Left renal pelvis (tissue), 4 donors: ENCODE data around the gene SLC25A36. TPM values are rescaled to one million over a fixed set of nuclear protein-coding genes. Genes with fewer than 3 reads are reported as not detected.
"Not testable (repeated sequence)": the region's sequence is repeated elsewhere in the genome, so short reads cannot be mapped to it uniquely, and the experiment has no call there.

Experiments used
- DNase-seq, 4 donors: peaks; one replicate each; pipeline ENCODE4 v3.0.0-alpha.2; 2013; ENCODE audit warnings: low read depth in 4 of 4, low spot score in 3 of 4
- polyA plus RNA-seq, 4 donors: library from polyadenylated mRNA; unstranded; fragments of 120-200 nt; gene quantifications; one replicate each; pipeline ENCODE4 v1.2.1, GENCODE V29; 2013; ENCODE audit not compliant: insufficient read length in 4 of 4

The SLC25A36 gene
- polyA plus RNA-seq, 4 donors: 138 to 225 (median 167) TPM

DNA sequence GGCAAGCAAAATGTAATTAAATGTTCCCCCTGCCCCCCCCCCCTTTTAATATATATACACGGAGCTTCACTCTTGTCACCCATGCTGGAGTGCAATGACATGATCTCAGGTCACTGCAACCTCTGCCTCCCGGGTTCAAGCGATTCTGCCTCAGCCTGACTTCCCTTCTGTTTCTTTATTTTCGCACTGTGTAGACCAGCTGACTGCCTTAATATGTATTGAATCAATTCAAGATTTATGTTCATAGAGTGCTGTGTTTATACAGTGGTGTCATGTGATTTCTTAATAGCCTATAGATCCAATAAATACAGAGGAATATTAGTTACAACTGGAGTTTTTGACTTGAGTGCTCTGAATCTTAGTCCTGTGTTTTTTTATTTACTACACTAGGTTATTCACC is 39.0 kb downstream of the SLC25A36 start:
- DNase-seq: no peak

DNA sequence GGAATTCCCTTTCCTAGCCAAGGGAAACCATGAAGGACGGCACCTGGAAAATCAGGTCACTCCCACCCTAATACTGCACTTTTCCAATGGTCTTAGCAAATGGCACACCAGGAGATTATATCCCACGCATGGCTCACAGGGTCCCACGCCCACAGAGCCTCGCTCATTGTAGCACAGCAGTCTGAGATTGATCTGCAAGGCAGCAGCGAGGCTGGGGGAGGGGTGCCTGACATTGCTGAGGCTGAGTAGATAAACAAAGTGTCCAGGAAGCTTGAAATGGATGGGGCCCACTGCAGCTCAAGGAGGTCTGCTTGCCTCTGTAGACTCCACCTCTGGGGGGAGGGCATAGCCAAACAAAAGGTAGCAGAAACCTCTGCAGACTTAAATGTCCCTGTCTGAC is 46.2 kb downstream of the SLC25A36 start:
- not testable (repeated sequence) for DNase-seq

DNA sequence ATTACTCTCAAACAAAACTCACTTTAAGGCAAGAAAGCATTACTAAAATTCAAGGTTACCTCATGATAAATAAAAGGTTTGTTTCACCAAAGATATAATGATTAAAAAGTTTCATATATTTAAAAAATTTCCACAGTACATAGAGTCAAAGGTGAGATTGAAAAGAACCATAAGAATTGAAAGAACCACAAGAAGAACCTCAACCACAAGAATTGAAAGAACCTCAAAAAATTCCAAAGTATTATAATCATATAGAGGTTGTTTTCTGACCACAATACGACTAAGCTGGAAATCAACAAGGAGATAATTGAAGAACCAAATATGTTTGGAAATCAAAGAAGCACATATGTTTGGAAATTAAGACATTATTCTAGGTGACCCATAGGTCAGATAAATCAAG is 52.7 kb downstream of the SLC25A36 start:
- no peak for DNase-seq

GRCh38 chr3:140994861-140995260 is 53.2 kb downstream of the SLC25A36 start:
- not testable (repeated sequence) for DNase-seq

DNA sequence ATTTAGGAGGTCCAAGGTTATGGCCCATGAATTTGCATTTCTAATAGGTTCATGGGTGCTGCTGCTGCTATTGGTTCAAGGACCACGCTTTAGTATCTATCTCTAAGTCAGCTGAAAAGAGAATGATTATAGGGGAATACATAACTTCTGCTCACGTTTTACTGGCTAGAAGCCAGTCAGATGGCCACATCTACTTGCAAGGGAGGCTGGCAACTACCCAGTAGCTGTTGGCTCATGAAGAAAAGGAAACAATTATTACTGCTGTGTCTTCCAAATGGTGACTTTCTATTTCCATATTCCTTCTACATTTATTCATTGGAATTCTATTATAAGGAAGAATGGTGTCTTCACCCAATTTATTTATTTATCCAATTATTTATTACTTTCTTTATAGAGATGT is 54.2 kb downstream of the SLC25A36 start:
- DNase-seq: no peak

- DNase-seq: peak in 3 of 4 donors; percentile 41 to 54 (median 45)
Observed at GRCh38 chr3:141000027-141000663, 58.5 kb downstream of the SLC25A36 start.

DNA sequence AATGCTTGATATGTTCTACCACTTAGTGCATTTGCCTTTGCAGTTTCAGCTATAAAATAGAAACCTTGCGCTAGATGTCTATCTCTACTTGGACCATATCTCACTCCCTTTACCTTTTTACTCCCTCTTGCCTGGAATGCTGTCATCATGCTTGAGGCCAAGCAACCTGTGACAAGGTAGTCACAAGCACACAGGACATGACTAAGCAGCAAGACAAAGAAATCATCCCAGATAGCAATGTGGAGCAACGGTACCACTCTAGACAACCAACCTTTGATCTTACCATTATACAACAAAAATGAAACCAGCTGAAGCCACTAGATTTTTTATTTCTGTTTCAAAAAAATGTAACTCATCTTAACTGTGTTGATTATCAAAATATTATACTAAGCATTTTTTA is 59.0 kb downstream of the SLC25A36 start:
- no peak for DNase-seq

GRCh38 chr3:141006344-141006743 is 64.7 kb downstream of the SLC25A36 start:
- no peak for DNase-seq

DNA sequence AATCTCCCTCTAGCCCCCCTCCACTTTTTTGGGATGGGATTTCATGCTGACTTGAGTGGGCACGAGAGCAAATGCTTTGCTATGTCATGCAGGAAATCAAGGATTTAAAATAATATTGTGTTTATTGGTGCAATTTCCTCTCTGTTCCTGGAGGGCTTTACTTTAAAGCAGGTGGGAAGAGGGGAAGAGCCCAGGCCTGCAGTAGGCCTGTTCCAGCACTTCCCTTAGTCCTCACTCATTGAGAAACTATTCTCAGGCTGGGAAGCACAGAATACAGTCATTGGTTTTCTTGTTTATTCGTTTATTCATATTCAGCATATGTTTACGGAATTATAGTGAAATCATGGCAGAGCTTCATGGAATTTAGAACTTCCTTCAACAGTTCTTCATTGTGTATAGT is 67.9 kb downstream of the SLC25A36 start:
- DNase-seq: no peak

GRCh38 chr3:141011232-141011996 is 69.8 kb downstream of the SLC25A36 start:
- peak; percentile 14 to 46 (median 44) for DNase-seq

DNA sequence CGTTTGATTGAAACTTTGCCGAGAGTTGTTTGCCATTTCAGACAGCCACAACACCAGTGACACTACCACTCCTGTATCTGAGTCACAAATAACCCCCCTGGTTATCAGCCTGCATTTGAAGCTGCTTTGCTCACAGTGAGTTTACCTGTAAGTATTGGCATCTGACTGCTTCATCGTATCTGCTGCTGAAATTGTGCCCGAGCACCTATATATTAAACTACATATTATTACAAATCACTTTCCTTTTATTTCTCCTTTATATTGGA is 70.3 kb downstream of the SLC25A36 start:
- no peak for DNase-seq

GRCh38 chr3:141012571-141012970 is 70.9 kb downstream of the SLC25A36 start:
- DNase-seq: no peak

- DNase-seq: no peak
Observed at GRCh38 chr3:141015481-141015880, 73.8 kb downstream of the SLC25A36 start.

GRCh38 chr3:141017366-141018322 is 76.0 kb downstream of the SLC25A36 start:
- not testable (repeated sequence) for DNase-seq

- no peak for DNase-seq
Observed at GRCh38 chr3:141019244-141019643, 77.6 kb downstream of the SLC25A36 start.

- DNase-seq: no peak
Observed at GRCh38 chr3:141020143-141020830, 78.7 kb downstream of the SLC25A36 start.

GRCh38 chr3:141021261-141021660 is 79.6 kb downstream of the SLC25A36 start:
- no peak for DNase-seq
